LoVo (cell line): ENCODE data around the gene DLG1.
A peak's percentile ranks its signal among the peaks of the same experiment; 100 is the strongest.

Experiments
- DNase-seq: peaks from one replicate; pipeline ENCODE4 v3.0.0-alpha.2; 2016; ENCODE audit warnings: low spot score

The DLG1 gene

GRCh38 chr3:197012540-197012883, 285.9 kb downstream of the DLG1 start:
- no peak for DNase-seq

GRCh38 chr3:197011780-197012539, 286.5 kb downstream of the DLG1 start:
- DNase-seq = no peak

GRCh38 chr3:197010556-197011351, 287.7 kb downstream of the DLG1 start:
- no peak for DNase-seq

- no peak for DNase-seq
Measured at GRCh38 chr3:197009532-197010019, 288.8 kb downstream of the DLG1 start.

- no peak for DNase-seq
Measured at GRCh38 chr3:197008436-197009209, 289.8 kb downstream of the DLG1 start.

- no peak for DNase-seq
Measured at GRCh38 chr3:197007953-197008352, 290.5 kb downstream of the DLG1 start.

- DNase-seq = no peak
Measured at GRCh38 chr3:197007296-197007940, 291.0 kb downstream of the DLG1 start.

GRCh38 chr3:197006860-197007259, 291.6 kb downstream of the DLG1 start:
- no peak for DNase-seq

- no peak for DNase-seq
Measured at GRCh38 chr3:197006446-197006845, 292.0 kb downstream of the DLG1 start.

GRCh38 chr3:197003461-197004385, 294.7 kb downstream of the DLG1 start:
- peak; percentile 24 for DNase-seq

GRCh38 chr3:197002701-197003454, 295.5 kb downstream of the DLG1 start:
- peak; percentile 88 for DNase-seq

GRCh38 chr3:197001972-197002700, 296.3 kb downstream of the DLG1 start:
- DNase-seq = no peak

GRCh38 chr3:197001106-197001971, 297.1 kb downstream of the DLG1 start:
- no peak for DNase-seq

- DNase-seq = no peak
Measured at GRCh38 chr3:197000211-197000610, 298.2 kb downstream of the DLG1 start.

GRCh38 chr3:196998966-196999760, 299.2 kb downstream of the DLG1 start:
- DNase-seq = no peak

GRCh38 chr3:196997311-196997710, 301.1 kb downstream of the DLG1 start:
- no peak for DNase-seq

GRCh38 chr3:196996454-196997265, 301.8 kb downstream of the DLG1 start:
- no peak for DNase-seq
